22Rv1 (cell line): ENCODE data around the gene CBY1.

Experiments used
- CTCF ChIP-seq: fragments of 450-650 bp; IDR thresholded peaks from 2 replicates; pipeline ENCODE4 v1.5.1; 2017; ENCODE audit warnings: mild to moderate bottlenecking
- ZFX ChIP-seq: fragments of 450-650 bp; IDR thresholded peaks from 2 replicates; pipeline ENCODE4 v1.6.1; 2017; ENCODE audit warnings: antibody characterized with exemption, borderline replicate concordance

GRCh38 chr22:38607680-38608079 is 48.8 kb upstream of the CBY1 start:
- TF ChIP-seq CTCF = no peak
- TF ChIP-seq ZFX = no peak
